ENCODE measurements around the gene KCNAB3.

The KCNAB3 gene

GRCh38 chr17:7912927-7913524, 16.6 kb downstream of the KCNAB3 start:
- TF ChIP-seq CTCF (IDR thresholded peaks at IDR 0.05; ENCODE audit: extremely low read depth, missing control alignments) = peak; percentile 42
- DNase-seq (ENCODE audit: low spot score) = peak; percentile 87

- DNase-seq (ENCODE audit: low spot score) = no peak
- TF ChIP-seq CTCF (IDR thresholded peaks at IDR 0.05; ENCODE audit: extremely low read depth, missing control alignments) = no peak
Observed at GRCh38 chr17:7911116-7911515, 18.5 kb downstream of the KCNAB3 start.

GRCh38 chr17:7910711-7911110, 18.9 kb downstream of the KCNAB3 start:
- DNase-seq (ENCODE audit: low spot score) = no peak
- no peak for TF ChIP-seq CTCF (IDR thresholded peaks at IDR 0.05; ENCODE audit: extremely low read depth, missing control alignments)

- TF ChIP-seq CTCF (IDR thresholded peaks at IDR 0.05; ENCODE audit: extremely low read depth, missing control alignments) = no peak
Observed at GRCh38 chr17:7910281-7910680, 19.4 kb downstream of the KCNAB3 start.

DNA sequence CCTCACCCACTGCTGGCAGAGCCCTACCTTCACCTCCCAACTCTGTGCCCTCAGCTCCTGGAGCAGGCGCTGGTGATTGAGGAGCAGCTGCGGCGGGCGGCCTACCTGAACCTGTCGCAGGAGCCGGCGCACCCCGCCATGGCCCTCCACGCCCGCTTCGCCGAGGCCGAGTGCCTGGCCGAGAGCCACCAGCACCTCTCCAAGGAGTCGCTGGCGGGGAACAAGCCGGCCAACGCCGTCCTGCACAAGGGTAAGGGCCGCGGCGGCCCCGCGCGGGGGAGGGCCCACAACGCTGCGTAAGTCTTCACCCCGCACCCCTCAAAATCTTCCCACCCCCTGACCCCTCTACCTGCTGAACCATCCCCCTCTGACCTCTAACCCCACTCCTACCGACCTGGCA, 20.6 kb downstream of the KCNAB3 start:
- TF ChIP-seq CTCF (IDR thresholded peaks at IDR 0.05; ENCODE audit: extremely low read depth, missing control alignments) = no peak
- DNase-seq (ENCODE audit: low spot score) = no peak

More at GRCh38 chr17:7910281-7910680, 19.4 kb downstream of the KCNAB3 start:
- DNase-seq (ENCODE audit: low spot score) = no peak

DNA sequence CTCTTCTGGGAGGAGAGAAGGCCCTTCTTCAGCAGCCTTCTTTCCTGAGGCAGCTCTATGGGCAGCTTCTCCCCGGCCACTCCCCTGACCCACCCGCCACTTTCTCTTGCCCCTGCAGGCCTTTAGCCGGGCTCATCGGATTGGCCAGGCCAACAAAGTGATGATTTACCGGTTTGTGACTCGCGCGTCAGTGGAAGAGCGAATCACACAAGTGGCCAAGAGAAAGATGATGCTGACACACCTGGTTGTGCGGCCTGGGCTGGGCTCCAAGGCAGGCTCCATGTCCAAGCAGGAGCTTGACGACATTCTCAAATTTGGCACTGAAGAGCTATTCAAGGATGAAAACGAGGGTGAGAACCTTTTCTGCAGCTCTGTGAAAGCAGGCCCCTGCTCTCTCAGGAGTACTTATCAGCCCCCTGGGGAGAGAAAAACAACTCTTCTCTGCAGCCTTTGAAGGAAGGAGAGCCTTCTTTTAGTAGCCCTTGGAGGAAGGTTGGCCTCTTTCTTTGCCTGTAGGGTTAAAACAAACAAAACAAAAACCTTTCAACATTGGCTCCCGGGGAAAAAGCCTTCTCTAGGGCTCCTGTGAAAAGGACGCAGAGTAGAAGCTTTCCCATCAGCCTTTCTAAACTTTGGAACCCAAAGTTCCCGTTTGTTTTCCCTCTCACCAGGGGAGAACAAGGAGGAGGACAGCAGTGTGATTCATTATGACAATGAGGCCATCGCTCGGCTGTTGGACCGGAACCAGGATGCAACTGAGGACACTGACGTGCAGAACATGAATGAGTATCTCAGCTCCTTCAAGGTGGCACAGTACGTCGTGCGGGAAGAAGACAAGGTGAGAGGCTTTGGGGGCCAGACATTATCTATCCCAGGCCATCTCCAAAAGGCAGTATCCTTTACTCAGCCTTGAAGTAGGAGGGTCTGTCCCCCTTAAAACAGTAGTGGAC, 26.2 kb downstream of the KCNAB3 start:
- DNase-seq (ENCODE audit: low spot score) = no peak
- TF ChIP-seq CTCF (IDR thresholded peaks at IDR 0.05; ENCODE audit: extremely low read depth, missing control alignments) = no peak

- no peak for TF ChIP-seq CTCF (IDR thresholded peaks at IDR 0.05; ENCODE audit: extremely low read depth, missing control alignments)
Observed at GRCh38 chr17:7897773-7898172, 31.9 kb downstream of the KCNAB3 start.

More at GRCh38 chr17:7897773-7898172, 31.9 kb downstream of the KCNAB3 start:
- DNase-seq (ENCODE audit: low spot score) = no peak

Data from GM20000 (cell line).